CD4-positive, alpha-beta T cell treated with Interleukin-1 beta for 1 hour (primary cell): ENCODE results near the gene RAD50.

Experiments used
- DNase-seq, 2 donors: peaks; one replicate each; pipeline ENCODE4 v3.0.0-alpha.2; 2020 to 2022

Gene RAD50

DNA sequence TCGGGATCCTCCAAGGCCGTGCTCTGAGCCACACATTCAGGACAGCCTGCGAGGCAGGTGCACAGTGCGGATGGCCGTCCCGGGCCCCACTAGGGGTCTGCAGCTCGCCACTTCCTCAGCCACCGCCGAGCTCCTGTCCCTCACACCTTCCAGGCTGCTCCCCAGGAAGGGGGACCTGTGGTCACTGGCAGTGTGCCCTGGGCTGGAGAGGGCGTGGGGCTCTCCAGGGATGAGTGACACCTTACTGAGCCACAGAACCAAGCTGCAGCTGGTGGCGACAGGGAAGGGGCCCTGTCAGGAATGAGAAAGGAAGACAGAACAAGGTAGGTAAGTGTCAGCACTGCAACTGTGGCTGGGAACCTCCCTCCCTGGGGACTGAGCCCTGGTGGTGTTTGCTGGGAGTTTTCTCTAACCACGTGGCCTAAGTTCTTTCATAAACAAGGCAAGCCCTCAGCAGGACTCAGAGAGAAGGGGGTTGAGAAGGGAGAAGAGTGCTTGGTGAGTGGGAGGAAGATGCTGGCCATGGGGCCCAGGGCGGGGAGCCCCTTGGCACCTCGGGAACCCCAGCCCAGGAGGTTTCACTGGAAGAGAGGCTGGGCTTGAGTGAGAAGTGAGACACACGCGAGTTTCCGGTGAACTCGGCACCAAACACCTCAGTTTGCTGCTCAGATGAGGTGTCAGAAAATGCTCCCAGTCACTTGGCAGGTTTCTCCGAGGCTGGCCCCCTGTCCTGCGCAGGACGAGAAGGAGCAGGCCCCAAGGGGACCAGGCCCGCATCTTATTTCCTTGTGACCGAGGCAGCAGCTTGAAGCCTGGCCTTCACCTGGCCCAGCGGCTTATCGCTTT is 106.4 kb downstream of the RAD50 start:
- DNase-seq: peak; percentile 16 to 41

DNA sequence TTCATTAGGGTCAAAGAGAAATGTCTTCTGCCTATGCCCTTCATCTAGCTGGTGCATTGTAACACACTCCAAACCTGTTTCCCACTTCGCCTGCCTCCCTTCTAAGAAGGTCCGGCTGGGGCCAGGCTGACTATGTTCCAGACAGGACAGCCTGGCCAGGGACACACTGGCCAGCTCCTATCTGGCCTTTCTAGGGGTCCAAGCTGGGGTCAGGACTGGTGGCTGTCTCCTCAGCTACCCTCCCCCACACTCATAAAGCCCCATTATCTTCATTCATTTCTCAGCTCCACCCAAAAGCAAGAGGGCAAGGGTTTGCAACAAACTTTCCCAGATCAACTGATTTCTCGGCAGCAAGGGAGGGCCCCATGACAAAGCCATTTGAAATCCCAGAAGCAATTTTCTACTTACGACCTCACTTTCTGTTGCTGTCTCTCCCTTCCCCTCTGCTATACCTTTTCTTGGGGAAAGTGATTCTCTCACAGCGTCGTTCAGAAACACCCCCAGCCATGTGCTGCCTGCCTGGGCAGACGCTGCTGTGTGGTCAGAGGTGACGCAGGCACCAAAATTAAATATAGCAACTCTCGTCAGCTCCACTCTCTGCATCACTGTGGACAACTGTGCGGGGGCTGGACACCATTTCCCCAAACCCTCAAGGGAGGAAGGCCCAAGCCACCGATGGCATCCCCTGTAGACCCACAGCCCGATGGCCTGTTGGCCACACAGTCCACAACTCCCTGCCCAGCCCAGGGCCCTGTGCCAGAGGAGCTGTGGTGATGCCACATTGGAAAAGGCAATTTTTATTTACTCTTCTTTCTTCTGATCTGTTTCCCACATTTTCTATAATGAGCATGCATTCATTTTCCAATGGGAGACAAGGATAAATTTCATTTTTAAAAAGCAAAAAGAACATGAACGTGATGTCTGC is 107.3 kb downstream of the RAD50 start:
- DNase-seq: peak; percentile 37 to 38

DNA sequence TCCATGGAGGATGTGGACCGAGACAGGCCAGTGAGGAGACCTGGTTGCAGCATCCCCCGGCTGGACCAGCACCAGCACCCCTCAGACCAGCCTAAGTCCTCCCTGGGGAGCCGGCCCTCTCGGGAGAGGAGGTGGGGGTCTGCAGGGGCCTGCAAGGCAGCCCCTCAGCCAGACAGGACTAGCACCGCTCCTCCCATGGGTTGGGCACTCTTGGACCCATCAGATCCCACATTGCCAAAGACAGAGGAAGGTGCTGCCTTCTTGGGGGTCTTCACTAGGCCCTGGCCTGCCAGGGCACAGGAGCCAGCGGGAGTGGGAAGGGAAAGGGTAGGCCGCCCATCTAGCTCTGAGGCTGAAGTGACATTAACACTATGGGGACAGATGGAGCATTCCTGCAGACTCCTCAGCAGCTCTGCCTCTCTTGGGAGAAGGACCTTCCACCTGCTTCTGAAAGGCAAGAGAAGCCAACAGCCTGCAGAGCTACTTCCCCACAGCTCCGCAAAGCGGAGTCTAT is 108.0 kb downstream of the RAD50 start:
- DNase-seq: no peak

DNA sequence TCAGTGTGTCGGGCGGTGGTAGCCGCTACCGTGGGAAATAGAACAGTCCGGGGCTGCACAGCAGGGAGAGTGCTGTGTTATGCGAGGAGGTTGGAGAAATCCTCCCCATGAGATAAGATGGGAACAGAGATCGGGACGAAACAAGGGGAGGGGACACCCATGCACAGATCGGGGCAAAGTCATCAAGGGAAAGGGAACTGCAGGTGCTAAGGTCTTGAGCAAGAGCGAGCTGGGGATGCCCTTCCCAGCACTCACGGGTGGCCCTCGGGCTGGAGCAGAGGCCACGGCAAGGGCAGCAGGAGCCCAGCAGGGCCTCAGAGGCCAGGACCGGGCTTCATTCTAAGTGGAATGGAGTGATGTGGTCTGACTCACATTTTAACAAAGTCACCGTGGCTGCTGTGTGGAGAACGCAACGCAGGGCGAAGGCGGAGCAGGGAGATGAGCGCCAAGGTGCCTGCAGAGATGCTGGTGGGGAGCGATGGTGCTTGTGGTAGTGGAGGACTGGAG is 108.8 kb downstream of the RAD50 start:
- DNase-seq: no peak

DNA sequence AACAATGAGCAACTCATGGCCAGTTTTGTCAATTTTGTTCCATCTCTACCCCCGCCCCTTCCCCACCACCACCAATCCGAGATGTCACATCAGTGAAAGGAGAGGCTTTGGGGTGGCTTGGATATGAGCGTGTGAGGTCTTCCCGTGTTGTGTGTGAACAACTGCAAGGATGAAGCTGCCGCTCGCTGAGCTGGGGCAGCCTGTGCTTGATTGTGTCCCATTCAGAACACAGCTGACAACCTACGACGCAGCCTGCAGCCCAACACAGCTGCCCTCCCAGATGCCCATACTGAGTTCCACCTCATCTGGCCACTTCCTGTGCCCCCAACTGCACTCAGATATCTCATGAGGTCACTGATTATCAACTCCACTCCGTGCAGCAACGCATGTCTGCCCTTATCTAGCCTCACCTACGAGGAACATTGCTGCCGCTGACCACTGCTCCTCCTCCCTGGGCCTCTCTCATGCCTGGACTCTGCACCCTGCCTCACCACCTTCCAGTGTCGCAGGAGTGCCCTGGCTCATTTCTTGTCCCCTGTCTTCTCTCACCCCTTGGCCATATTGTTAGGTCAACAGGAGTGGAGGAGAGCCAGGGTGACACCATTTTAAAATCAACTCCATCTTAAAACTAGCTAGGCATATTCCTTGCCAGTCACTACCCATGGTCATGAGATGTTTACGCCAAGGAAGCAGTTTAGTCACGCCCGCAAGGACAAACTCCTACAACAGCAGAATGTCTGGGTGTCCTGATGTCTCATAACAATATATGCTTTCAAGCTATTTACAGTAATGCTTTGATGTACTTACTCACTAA is 109.7 kb downstream of the RAD50 start:
- peak in 1 of 2 donors; percentile 16 for DNase-seq

DNA sequence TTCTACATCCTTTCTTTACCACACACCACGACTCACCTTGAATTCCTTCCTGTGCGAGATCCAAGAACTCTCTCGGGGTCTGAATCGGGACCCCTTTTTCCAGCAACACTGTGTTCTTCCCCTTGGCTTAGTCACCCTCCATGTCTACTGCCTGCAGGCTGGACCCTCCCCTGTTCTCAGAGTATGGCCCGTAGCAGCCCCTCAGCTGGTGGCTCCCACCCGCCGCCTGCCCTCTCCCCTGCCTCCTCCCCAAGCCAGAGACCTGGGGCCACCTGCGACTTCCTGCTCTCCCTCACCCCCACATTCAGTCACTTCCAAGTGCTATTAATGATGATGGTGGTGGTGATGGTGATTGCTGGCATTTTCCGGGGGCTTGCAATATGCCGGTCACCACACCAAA is 110.5 kb downstream of the RAD50 start:
- DNase-seq: no peak

DNA sequence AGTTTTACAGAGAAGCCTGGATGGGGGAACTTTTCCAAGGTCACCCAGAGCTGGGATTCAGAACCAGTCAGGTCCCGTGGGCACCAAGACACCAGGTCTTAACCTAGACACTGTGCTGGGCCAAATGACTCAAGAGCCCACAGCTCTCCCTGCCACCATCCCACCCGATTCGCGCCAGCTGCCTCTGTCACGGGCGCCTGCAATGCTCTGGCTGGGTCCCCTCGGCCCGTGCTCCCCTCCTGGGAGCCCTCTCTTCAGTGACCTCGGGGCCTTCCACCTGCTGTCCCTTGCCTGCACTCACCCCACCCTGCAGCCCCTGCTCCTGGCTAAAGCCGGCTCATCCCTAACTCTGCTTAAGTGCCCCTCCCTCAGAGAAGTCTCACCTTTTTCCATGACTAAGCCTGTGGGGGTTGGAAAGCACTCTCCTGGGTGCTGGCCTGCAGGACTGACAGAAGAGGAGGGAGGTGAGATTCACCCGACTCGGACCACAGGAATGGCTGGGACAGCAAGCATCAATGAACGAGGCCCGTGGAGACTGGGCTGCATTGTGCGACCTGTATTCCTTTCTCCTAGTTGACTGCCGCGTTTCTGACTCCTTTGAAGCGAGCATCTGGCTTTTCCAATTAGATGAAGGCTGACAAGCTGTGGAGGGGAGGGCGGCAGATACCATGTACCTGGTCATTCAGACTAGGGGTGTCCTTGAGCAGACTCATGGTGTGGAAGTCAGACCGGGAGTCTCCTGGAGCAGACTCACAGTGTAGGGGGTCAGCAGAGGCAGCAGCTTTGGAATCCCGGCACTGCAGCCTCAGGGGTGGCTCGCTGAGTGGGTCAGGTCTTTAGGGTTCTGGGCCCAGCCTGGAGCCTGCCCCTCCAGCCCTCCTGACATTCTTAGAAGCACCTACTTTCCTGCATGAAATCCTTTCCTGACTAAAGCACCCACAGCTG is 111.3 kb downstream of the RAD50 start:
- DNase-seq: no peak

DNA sequence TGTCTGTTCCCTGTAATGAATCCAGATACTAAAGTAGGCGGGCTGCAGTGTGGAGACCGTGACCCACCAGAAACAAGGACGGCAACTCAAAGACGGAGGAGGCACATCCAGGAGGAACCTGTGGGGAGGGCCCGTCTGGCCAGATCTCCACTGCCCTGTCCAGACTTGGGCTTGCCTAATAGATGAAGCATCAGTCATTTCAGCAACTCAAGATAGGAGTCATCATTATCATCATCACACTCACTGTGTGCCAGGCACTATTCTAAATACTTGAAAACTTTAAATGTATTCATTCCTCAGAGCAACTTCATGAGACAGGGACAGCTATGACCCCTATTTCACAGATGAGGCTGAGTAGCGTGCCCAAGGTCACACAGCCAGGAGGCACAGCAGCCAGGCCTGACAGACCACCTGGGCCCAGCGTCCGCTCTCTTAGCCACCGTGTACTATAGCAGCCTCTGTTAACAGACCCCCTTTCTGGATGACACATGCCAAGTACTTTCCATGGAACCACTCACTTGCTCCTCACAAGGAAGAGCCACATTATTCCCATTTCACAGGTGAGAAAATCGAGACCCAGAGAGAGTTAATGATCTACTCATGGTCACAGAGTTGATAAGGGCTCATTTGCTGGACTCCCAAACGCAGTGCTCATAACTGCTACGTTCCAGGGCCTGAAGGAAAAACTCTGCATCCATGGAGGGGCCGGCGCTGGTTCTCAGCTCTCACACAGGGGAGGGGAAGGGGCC is 112.1 kb downstream of the RAD50 start:
- no peak for DNase-seq

DNA sequence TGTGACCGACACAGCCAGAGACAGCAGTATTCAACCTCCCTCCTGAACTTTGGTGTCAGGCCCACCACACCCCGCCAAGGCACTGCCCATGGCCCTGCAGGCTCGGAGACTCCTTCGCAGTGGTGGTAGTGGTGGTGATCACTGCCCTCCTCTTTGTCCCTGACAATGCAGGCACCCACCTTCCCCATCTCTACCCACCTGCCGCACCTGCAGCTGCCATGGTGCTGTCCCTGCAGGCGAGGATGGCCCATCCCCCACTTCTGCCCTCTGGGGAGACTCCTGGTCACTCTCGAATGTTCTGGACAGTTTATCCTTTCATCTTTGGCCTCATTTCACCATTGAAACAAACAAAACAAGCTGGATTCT is 112.7 kb downstream of the RAD50 start:
- no peak for DNase-seq

DNA sequence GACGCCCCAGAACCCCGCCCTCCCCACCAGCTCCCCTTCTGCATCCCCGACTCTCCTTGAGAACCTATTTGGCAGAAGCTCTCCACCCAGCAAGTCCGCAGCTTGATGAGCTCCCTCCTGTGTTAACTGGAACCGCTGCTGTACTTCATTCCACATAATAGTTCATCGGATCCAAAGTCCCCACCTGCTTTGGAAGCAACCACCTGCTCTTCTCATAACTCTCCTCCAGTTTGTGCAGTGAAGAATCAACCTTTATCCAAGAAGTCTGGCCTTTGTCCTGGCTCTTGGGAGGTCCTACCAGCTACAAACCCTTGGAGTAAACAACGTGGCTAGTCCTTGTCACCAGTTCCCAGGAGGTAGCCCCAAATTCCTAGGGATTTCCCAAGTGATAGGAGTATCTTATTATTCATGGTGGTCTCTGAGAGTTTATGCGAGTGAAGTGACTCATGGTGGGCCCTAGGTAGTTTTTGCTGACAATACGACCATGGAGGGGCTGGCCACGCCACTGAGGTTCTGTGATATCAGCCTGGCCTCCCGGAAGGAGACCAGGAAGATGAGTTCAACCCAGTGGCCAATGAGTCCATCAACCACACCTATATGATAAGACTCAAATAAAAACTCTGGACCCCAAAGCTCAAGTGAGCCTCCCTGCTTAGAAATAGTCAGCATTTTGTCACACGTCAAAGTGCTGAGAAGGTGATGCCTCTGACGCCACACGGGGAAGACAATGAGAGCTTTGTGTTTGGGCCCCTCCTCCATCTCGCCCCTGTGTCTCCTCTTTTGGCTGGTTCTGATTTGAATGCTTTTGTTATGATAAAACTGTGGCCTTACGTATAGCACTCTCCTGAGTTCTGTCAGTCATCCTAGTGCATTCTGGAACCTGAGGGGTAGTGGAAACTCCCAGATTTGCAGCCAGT is 113.4 kb downstream of the RAD50 start:
- no peak for DNase-seq

DNA sequence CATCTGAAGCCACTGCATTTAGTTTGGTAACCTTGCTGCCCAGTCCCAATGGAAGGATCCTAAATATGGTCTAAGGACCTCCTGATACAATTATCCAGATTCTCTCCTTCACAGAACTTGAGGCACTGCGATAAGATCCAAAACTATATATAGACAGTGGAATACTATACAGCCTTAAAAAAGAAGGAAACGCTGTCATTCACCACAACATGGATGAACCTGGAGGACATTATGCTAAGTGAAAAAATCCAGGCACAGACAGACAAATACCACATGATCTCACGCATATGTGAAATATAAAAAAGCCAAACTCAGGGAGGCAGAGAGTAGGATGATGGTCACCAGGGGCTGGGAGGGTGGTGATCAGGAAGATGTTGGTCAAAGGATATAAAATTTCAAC is 114.2 kb downstream of the RAD50 start:
- no peak for DNase-seq

DNA sequence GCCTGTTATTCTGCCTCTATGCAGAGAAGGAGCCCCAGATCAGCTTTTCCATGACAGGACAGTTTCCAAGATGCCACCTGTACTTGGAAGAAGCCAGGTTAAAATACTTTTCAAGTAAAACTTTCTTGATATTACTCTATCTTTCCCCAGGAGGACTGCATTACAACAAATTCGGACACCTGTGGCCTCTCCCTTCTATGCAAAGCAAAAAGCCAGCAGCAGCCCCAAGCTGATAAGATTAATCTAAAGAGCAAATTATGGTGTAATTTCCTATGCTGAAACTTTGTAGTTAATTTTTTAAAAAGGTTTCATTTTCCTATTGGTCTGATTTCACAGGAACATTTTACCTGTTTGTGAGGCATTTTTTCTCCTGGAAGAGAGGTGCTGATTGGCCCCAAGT is 116.7 kb downstream of the RAD50 start:
- DNase-seq: no peak

DNA sequence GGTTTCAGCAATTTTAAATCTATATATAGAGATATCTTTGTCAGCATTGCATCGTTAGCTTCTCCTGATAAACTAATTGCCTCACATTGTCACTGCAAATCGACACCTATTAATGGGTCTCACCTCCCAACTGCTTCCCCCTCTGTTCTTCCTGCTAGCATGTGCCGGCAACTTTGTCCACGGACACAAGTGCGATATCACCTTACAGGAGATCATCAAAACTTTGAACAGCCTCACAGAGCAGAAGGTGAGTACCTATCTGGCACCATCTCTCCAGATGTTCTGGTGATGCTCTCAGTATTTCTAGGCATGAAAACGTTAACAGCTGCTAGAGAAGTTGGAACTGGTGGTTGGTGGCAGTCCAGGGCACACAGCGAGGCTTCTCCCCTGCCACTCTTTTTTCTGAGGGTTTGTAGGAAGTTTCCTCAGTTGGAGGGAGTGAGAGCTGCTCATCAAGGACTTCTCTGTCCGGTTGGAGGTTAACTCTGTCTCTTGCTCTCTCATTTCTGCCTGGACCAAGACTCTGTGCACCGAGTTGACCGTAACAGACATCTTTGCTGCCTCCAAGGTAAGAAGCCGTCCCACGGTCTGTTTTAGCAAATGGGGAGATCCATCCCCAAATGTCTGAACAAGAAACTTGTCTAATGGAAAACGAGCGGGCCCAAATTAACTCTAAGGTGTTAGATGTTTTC is 117.3 kb downstream of the RAD50 start, which contains the start of gene IL4:
TSS of gene IL4 (plus strand) at position 51 of the 692 bp plus-strand sequence. CDS start at position 113, 62 bp downstream.
- DNase-seq: peak in 1 of 2 donors; percentile 12

DNA sequence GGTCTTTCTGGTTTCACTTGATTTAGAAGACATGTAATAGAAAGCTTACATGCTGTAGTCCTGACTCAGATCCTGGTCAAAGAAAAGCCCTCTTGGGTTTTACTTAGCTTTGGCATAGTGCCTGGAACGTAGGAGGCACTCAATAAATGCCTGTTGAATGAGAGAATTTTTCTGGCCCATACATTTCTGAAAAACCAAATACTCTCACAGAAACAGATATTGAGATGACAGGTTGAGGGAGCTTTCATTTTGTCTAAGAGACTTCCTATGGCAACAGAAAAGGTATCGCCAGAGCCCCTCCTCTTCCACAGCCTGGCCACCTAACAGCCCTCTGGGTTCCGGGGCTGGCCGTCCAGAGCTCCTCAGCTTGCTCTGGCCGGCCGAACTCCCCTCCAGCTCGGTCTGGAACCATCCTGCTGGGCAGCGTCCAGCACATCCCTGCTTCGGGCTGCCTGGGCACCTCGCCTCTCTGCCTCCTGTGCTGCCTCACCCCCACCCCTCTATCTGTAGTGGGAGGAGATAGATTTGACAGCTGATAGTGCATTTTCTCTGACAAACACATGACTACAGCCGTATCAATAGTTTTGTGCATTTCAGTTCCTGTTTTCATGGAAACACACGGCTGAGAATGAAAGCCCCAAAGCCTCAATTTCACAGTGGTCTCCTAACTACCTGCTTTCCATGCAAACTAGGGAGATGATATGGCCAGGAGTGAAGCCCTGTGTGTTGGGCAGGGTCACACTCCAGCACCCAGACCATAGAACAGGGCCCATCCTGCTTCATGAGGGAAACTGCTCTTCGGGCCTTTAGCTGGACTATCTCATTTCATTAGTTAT is 118.1 kb downstream of the RAD50 start:
- peak in 1 of 2 donors; percentile 17 for DNase-seq

DNA sequence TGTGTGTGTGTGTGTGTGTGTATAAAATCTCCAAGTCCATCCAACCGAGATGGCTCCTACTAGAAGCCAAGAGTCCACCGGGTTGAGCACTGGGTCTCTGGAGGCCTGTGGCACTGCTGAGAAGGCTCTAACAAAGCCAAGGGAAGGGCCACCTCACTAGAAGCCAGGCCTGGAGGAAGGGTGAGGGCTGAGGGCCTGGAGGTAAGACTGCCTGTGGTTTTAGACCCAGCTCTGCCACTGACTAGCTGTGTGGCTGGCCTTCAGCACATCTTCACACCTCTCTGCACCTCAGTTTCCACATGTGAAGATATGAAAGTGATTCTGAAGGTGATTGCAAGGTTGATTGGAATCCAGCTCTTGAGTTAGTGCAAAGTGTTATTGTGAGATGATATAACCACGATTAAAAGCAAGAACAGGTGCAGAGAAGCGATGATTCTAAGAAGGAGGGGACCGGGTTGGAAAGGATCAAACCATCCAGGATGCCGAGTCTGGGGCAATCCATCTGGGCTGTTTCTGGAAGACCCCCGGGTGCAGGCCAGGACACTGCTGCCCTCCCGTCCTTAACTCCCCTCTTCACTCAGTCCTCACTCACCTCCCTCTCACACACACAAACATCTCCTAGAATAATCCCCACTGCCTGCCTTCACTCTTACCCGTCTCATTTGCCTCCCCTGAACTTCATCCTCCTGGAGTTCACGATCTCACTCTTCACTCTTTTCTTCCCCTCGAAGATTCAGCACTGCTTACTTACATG is 119.3 kb downstream of the RAD50 start:
- no peak for DNase-seq

DNA sequence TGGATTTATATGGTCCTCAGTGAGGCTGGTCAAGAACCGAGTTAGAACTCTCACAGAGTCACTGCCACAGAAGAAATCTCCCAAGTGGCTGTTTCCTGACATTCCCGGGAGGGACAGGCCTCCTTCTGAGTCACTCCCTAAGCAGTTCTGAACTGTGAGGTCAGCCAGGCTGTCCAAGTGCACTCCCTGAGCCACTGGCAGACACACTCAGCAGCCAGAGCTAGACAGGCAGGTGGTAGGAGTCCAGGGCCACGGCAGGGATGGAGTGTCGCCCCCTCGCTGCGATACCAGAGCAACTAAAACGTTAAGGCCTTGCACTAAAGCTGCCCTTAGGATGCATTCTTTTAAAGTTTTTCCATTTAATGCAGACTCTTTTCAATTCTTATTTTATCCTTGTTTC is 120.4 kb downstream of the RAD50 start:
- no peak for DNase-seq
